Hepatocyte (in vitro differentiated cells): ENCODE measurements around the gene BNIP2.

Experiments used
- CTCF ChIP-seq: fragments of 200-600 bp; sonication (generic); IDR thresholded peaks from 2 replicates; pipeline ENCODE4 v1.5.1; 2016; ENCODE audit warnings: antibody characterized with exemption, mild to moderate bottlenecking; ENCODE audit not compliant: poor library complexity
- EZH2 ChIP-seq: fragments of 200-600 bp; sonication (generic); IDR thresholded peaks from 2 replicates; pipeline ENCODE4 v1.6.1; 2016; ENCODE audit warnings: antibody characterized with exemption, mild to moderate bottlenecking, borderline replicate concordance
- EZH2phosphoT487 ChIP-seq: fragments of 200-600 bp; sonication (generic); IDR thresholded peaks from one replicate; pipeline ENCODE4 v1.6.1; 2018; ENCODE audit warnings: antibody characterized with exemption, mild to moderate bottlenecking, low read depth, moderate library complexity; ENCODE audit not compliant: unreplicated experiment, severe bottlenecking

GRCh38 chr15:59646277-59646676 lies 42.8 kb downstream of the BNIP2 start:
- no peak for TF ChIP-seq CTCF
- no peak for TF ChIP-seq EZH2
- no peak for TF ChIP-seq EZH2phosphoT487
